SK-N-SH (cell line): ENCODE measurements around the gene IL13.

Experiments
- EP300 ChIP-seq, 2 experiments: IDR thresholded peaks; 2 replicates each; pipeline versions ENCODE4 v1.4.0 to v1.6.1; 2012; ENCODE audit warnings: borderline replicate concordance in 1 of 2, low read depth in 1 of 2, low read length in 1 of 2
- FOSL2 ChIP-seq: IDR thresholded peaks from 2 replicates; pipeline ENCODE4 v1.4.0; 2012; ENCODE audit warnings: low read depth, mild to moderate bottlenecking, moderate library complexity, borderline replicate concordance
- FOXJ3 ChIP-seq: sonication (generic); formaldehyde crosslinking; IDR thresholded peaks from 2 replicates; pipeline ENCODE4 v1.5.1; 2020; ENCODE audit warnings: mild to moderate bottlenecking, missing genetic modification reagents
- POLR2AphosphoS5 ChIP-seq: IDR thresholded peaks from 2 replicates; pipeline ENCODE4 v1.6.1; 2012; ENCODE audit warnings: low read depth, low read length
- RFX5 ChIP-seq: IDR thresholded peaks from 2 replicates; pipeline ENCODE4 v1.6.1; 2012; ENCODE audit warnings: mild to moderate bottlenecking, improper control_type of control experiment, low read length
- SIN3A ChIP-seq: IDR thresholded peaks from 2 replicates; pipeline ENCODE4 v1.6.1; 2012; ENCODE audit warnings: low read depth, mild to moderate bottlenecking, low read length, moderate library complexity, borderline replicate concordance
- TCF12 ChIP-seq: IDR thresholded peaks from 2 replicates; pipeline ENCODE4 v1.4.0; 2012
- TF ChIP-seq, protein P1 (sequence below): IDR thresholded peaks from 2 replicates; pipeline ENCODE4 v1.4.0; 2012; ENCODE audit warnings: low read depth, borderline replicate concordance
- TF ChIP-seq, protein P2 (sequence below): fragments of 200-600 bp; sonication (generic); IDR thresholded peaks from 2 replicates; pipeline ENCODE4 v1.6.1; 2017; ENCODE audit warnings: antibody characterized with exemption, mild to moderate bottlenecking, moderate library complexity
- TF ChIP-seq, protein P3 (sequence below): IDR thresholded peaks from 2 replicates; pipeline ENCODE4 v1.6.1; 2012; ENCODE audit warnings: mild to moderate bottlenecking, low read depth, low read length, moderate library complexity
- TF ChIP-seq, protein P4 (sequence below): IDR thresholded peaks from 2 replicates; pipeline ENCODE4 v1.4.0; 2012; ENCODE audit warnings: low read depth

DNA sequence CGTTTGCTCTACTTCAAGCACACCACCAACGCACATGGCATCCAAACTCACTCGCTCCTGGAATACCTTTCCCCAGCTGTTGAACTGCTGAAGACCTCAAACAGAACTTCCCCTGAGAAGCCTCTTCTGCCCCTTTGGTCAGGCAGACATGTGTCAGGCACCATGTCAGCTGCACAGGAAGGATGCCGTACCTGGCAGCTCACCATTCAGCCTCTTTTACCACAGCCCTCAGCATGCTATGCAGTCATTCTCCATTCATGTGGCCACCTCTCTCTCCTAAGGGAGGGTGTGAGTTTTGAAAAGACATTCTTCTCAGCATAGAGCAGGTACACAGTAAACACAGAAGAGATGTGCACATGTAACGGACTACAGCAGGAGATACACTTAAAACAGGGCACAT lies 30.0 kb downstream of the IL13 start:
- TF ChIP-seq, protein P1, sequence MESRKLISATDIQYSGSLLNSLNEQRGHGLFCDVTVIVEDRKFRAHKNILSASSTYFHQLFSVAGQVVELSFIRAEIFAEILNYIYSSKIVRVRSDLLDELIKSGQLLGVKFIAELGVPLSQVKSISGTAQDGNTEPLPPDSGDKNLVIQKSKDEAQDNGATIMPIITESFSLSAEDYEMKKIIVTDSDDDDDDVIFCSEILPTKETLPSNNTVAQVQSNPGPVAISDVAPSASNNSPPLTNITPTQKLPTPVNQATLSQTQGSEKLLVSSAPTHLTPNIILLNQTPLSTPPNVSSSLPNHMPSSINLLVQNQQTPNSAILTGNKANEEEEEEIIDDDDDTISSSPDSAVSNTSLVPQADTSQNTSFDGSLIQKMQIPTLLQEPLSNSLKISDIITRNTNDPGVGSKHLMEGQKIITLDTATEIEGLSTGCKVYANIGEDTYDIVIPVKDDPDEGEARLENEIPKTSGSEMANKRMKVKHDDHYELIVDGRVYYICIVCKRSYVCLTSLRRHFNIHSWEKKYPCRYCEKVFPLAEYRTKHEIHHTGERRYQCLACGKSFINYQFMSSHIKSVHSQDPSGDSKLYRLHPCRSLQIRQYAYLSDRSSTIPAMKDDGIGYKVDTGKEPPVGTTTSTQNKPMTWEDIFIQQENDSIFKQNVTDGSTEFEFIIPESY = no peak
- TF ChIP-seq, protein P2, sequence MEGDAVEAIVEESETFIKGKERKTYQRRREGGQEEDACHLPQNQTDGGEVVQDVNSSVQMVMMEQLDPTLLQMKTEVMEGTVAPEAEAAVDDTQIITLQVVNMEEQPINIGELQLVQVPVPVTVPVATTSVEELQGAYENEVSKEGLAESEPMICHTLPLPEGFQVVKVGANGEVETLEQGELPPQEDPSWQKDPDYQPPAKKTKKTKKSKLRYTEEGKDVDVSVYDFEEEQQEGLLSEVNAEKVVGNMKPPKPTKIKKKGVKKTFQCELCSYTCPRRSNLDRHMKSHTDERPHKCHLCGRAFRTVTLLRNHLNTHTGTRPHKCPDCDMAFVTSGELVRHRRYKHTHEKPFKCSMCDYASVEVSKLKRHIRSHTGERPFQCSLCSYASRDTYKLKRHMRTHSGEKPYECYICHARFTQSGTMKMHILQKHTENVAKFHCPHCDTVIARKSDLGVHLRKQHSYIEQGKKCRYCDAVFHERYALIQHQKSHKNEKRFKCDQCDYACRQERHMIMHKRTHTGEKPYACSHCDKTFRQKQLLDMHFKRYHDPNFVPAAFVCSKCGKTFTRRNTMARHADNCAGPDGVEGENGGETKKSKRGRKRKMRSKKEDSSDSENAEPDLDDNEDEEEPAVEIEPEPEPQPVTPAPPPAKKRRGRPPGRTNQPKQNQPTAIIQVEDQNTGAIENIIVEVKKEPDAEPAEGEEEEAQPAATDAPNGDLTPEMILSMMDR = no peak
- TF ChIP-seq FOSL2 (no peak), EP300 (IDR thresholded peaks at IDR 0.05; ENCODE audit: borderline replicate concordance in 1 of 2, low read depth in 1 of 2, low read length in 1 of 2) (no peak), SIN3A (no peak), RFX5 (no peak), FOXJ3 (CRISPR knock-in tag) (no peak), POLR2AphosphoS5 (no peak), TCF12 (no peak)
- TF ChIP-seq, protein P3, sequence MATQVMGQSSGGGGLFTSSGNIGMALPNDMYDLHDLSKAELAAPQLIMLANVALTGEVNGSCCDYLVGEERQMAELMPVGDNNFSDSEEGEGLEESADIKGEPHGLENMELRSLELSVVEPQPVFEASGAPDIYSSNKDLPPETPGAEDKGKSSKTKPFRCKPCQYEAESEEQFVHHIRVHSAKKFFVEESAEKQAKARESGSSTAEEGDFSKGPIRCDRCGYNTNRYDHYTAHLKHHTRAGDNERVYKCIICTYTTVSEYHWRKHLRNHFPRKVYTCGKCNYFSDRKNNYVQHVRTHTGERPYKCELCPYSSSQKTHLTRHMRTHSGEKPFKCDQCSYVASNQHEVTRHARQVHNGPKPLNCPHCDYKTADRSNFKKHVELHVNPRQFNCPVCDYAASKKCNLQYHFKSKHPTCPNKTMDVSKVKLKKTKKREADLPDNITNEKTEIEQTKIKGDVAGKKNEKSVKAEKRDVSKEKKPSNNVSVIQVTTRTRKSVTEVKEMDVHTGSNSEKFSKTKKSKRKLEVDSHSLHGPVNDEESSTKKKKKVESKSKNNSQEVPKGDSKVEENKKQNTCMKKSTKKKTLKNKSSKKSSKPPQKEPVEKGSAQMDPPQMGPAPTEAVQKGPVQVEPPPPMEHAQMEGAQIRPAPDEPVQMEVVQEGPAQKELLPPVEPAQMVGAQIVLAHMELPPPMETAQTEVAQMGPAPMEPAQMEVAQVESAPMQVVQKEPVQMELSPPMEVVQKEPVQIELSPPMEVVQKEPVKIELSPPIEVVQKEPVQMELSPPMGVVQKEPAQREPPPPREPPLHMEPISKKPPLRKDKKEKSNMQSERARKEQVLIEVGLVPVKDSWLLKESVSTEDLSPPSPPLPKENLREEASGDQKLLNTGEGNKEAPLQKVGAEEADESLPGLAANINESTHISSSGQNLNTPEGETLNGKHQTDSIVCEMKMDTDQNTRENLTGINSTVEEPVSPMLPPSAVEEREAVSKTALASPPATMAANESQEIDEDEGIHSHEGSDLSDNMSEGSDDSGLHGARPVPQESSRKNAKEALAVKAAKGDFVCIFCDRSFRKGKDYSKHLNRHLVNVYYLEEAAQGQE = no peak
- TF ChIP-seq, protein P4, sequence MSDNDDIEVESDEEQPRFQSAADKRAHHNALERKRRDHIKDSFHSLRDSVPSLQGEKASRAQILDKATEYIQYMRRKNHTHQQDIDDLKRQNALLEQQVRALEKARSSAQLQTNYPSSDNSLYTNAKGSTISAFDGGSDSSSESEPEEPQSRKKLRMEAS = no peak
